Right renal pelvis (tissue), 4 donors: ENCODE measurements around the gene LMO1. TPM values are rescaled to one million over a fixed set of nuclear protein-coding genes. Genes with fewer than 3 reads are reported as not detected.

ENCODE experiments used
- DNase-seq, 4 donors: peaks; one replicate each; pipeline ENCODE4 v3.0.0-alpha.2; 2013; ENCODE audit warnings: low read depth in 4 of 4, low spot score in 3 of 4, missing footprints in 1 of 4
- polyA plus RNA-seq, 4 donors: library from polyadenylated mRNA; unstranded; fragments of 120-200 nt; gene quantifications; one replicate each; pipeline ENCODE4 v1.2.1, GENCODE V29; 2013; ENCODE audit not compliant: insufficient read length in 4 of 4

Gene LMO1
- polyA plus RNA-seq, 4 donors = 0.19 to 0.78 (median 0.59) TPM

- no peak for DNase-seq
Observed at GRCh38 chr11:8266246-8267241, 2.9 kb upstream of the LMO1 start.

- no peak for DNase-seq
Observed at GRCh38 chr11:8265681-8266241, 2.1 kb upstream of the LMO1 start.

- DNase-seq = no peak
Observed at GRCh38 chr11:8263109-8263768, 439 bp downstream of the LMO1 start.

- DNase-seq = peak in 3 of 4 donors; percentile 47 to 56 (median 52)
Observed at GRCh38 chr11:8262552-8263108, 1.0 kb downstream of the LMO1 start.

GRCh38 chr11:8261921-8262551, 1.6 kb downstream of the LMO1 start:
- DNase-seq = no peak

GRCh38 chr11:8261291-8261690, 2.4 kb downstream of the LMO1 start:
- no peak for DNase-seq

- DNase-seq = no peak
Observed at GRCh38 chr11:8260202-8260966, 3.3 kb downstream of the LMO1 start.

- DNase-seq = no peak
Observed at GRCh38 chr11:8259306-8259959, 4.2 kb downstream of the LMO1 start.

- no peak for DNase-seq
Observed at GRCh38 chr11:8258784-8259183, 4.9 kb downstream of the LMO1 start.

GRCh38 chr11:8258289-8258688, 5.4 kb downstream of the LMO1 start:
- DNase-seq = no peak

GRCh38 chr11:8257003-8257664, 6.5 kb downstream of the LMO1 start:
- DNase-seq = no peak

- DNase-seq = no peak
Observed at GRCh38 chr11:8256271-8257002, 7.2 kb downstream of the LMO1 start.

- DNase-seq = no peak
Observed at GRCh38 chr11:8253566-8253965, 10.1 kb downstream of the LMO1 start.

GRCh38 chr11:8252946-8253345, 10.7 kb downstream of the LMO1 start:
- no peak for DNase-seq

GRCh38 chr11:8252388-8252787, 11.3 kb downstream of the LMO1 start:
- DNase-seq = no peak

- no peak for DNase-seq
Observed at GRCh38 chr11:8251616-8252295, 11.9 kb downstream of the LMO1 start.

GRCh38 chr11:8250981-8251615, 12.6 kb downstream of the LMO1 start:
- DNase-seq = no peak
